Measurements from ENCODE around the gene ONECUT1. TPM values are rescaled to one million over a fixed set of nuclear protein-coding genes. Genes with fewer than 3 reads are reported as not detected.

The ONECUT1 gene
- total and polyA plus RNA-seq, 2 of the 8 experiments (the other 6 are each of a cell fraction or from before 2014, with no cell fraction given): 0.65 to 6.4 TPM

- H3K23me2 ChIP-seq (ENCODE audit: low read depth, low read length): peaks cover 9% of the 10 kb centered on the region
- 21% methylated on average over 18 of the region's 18 CpGs; no CpG with 5 or more reads in 1 of the 2 experiments for WGBS, 2 experiments (ENCODE audit: extremely low coverage in 1 of 2, insufficient coverage in 1 of 2, insufficient read length in 1 of 2, insufficient replicate concordance in 2 of 2, low coverage in 1 of 2, low lambda C conversion rate in 2 of 2, missing lambda C conversion rate in 1 of 2)
- H3K4me3 ChIP-seq (ENCODE audit: extremely low read depth in 1 of 4, insufficient read depth in 2 of 4, low read depth in 3 of 4, low read length in 4 of 4): no peak overlapping the region
- H3K27me3 ChIP-seq (replicated peaks in 1 of 4; ENCODE audit: control insufficient read depth in 3 of 4, extremely low read depth in 1 of 4, insufficient read depth in 3 of 4, low read length in 3 of 4): peaks cover 14 to 36% (median 29%) of the 10 kb centered on the region in 4 experiments
- H3K14ac ChIP-seq (ENCODE audit: insufficient read length): no peak overlapping the region
- no peak overlapping the region for H2BK5ac ChIP-seq (ENCODE audit: low read depth, low read length)
- H3K79me2 ChIP-seq (ENCODE audit: control insufficient read depth in 1 of 2, insufficient read depth in 2 of 2, low read length in 2 of 2): no peaks in the 10 kb centered on the region
- no peaks in the 10 kb centered on the region for H3K79me1 ChIP-seq (ENCODE audit: low read depth, low read length)
- H3K4me2 ChIP-seq (ENCODE audit: insufficient read depth in 1 of 2, low read depth in 2 of 2, low read length in 2 of 2): peak overlapping the region in 1 of 2 experiments; percentile 38; a peak in 1 of 4 replicates
- H4K91ac ChIP-seq (replicated peaks; ENCODE audit: insufficient read length, low read length): no peak overlapping the region
- no peaks in the 10 kb centered on the region for H3K9me3 ChIP-seq (ENCODE audit: insufficient read depth in 2 of 2, low read depth in 1 of 2, low read length in 1 of 2)
- no peak overlapping the region for H4K8ac ChIP-seq (ENCODE audit: extremely low read depth, insufficient read depth, low read length)
- DNase-seq (ENCODE audit: low read depth in 1 of 2, low spot score in 2 of 2) (peak in 1 of 2 experiments; percentile 88), FAIRE-seq (peak; percentile 97)
- no peak overlapping the region for H2BK12ac ChIP-seq (ENCODE audit: low read depth, low read length)
- peaks cover 4 to 32% (median 8%) of the 10 kb centered on the region in 4 experiments; a peak in 6 of 7 replicates for H3K4me1 ChIP-seq (replicated peaks in 1 of 4; ENCODE audit: control insufficient read depth in 3 of 4, insufficient read depth in 4 of 4, low read length in 3 of 4)
- H3K18ac ChIP-seq (ENCODE audit: extremely low read depth, low read length): no peak overlapping the region
- peak; percentile 85 to 90 for TF ChIP-seq RAD21 (IDR thresholded peaks at IDR 0.05 in 1 of 2, conservative IDR thresholded peaks at IDR 0.05 in 1 of 2; ENCODE audit: low read depth in 2 of 2, low read length in 2 of 2)
- no peak for TF ChIP-seq YY1 (IDR thresholded peaks at IDR 0.05; ENCODE audit: low read depth, low read length)
- TF ChIP-seq RNF2 (IDR thresholded peaks at IDR 0.05; ENCODE audit: borderline replicate concordance, low read depth, low read length, missing control alignments, poor library complexity, severe bottlenecking): no peak
- TF ChIP-seq, protein P1, sequence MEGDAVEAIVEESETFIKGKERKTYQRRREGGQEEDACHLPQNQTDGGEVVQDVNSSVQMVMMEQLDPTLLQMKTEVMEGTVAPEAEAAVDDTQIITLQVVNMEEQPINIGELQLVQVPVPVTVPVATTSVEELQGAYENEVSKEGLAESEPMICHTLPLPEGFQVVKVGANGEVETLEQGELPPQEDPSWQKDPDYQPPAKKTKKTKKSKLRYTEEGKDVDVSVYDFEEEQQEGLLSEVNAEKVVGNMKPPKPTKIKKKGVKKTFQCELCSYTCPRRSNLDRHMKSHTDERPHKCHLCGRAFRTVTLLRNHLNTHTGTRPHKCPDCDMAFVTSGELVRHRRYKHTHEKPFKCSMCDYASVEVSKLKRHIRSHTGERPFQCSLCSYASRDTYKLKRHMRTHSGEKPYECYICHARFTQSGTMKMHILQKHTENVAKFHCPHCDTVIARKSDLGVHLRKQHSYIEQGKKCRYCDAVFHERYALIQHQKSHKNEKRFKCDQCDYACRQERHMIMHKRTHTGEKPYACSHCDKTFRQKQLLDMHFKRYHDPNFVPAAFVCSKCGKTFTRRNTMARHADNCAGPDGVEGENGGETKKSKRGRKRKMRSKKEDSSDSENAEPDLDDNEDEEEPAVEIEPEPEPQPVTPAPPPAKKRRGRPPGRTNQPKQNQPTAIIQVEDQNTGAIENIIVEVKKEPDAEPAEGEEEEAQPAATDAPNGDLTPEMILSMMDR (IDR thresholded peaks at IDR 0.05; ENCODE audit: control extremely low read depth in 1 of 3, insufficient read depth in 1 of 3, low read depth in 1 of 3, low read length in 3 of 3): peak; percentile 73 to 88 (median 83)
- TF ChIP-seq RFX5 (IDR thresholded peaks at IDR 0.05; ENCODE audit: borderline replicate concordance, low read depth, low read length): no peak
- TF ChIP-seq, protein P2, sequence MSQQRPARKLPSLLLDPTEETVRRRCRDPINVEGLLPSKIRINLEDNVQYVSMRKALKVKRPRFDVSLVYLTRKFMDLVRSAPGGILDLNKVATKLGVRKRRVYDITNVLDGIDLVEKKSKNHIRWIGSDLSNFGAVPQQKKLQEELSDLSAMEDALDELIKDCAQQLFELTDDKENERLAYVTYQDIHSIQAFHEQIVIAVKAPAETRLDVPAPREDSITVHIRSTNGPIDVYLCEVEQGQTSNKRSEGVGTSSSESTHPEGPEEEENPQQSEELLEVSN (IDR thresholded peaks at IDR 0.05): no peak
- no peak for TF ChIP-seq RBBP5 (IDR thresholded peaks at IDR 0.05; ENCODE audit: borderline replicate concordance, low read depth, low read length)
- POLR2A ChIA-PET (ENCODE audit: partially characterized antibody): interaction anchor here (0.6 kb wide), 1 partner anchor 219 kb away, joined by 3 read pairs; no protein-coding TSS in a partner anchor
- no peak overlapping the region for H2BK15ac ChIP-seq (ENCODE audit: low read length)
- H3K9ac ChIP-seq (replicated peaks in 1 of 4; ENCODE audit: extremely low read depth in 1 of 4, low read depth in 3 of 4, low read length in 3 of 4): no peak overlapping the region
- no peak overlapping the region for H2AFZ ChIP-seq (ENCODE audit: low read length)
- no peak overlapping the region for H3K27ac ChIP-seq (ENCODE audit: low read depth, low read length)
- H3K56ac ChIP-seq (replicated peaks; ENCODE audit: insufficient read length, low read depth, low read length): no peak overlapping the region
- no peak overlapping the region for H4K5ac ChIP-seq (ENCODE audit: insufficient read length, low read depth, low read length)
- H4K20me1 ChIP-seq (replicated peaks in 1 of 2; ENCODE audit: control insufficient read depth in 1 of 2, insufficient read depth in 2 of 2, low read length in 2 of 2): peaks cover 0 to 8% of the 10 kb centered on the region in 2 experiments
- H3K23ac ChIP-seq (ENCODE audit: insufficient read length): no peak overlapping the region
- no peaks in the 10 kb centered on the region for H3K36me3 ChIP-seq (ENCODE audit: control insufficient read depth in 2 of 4, insufficient read depth in 4 of 4, low read length in 3 of 4)
- no peak overlapping the region for H2BK20ac ChIP-seq (ENCODE audit: low read length)
- no peak overlapping the region for H2BK120ac ChIP-seq (replicated peaks; ENCODE audit: low read depth, low read length)
- CTCF ChIA-PET (ENCODE audit: partially characterized antibody): interaction anchor here (0.5 to 10.9 kb wide), 22 partner anchors 8 to 796 kb away, joined by 3 to 182 read pairs (median 4); partner anchors contain the start of gene ONECUT1
- H2AK5ac ChIP-seq (ENCODE audit: low read depth, low read length): no peak overlapping the region
- no peak overlapping the region for H3K4ac ChIP-seq (replicated peaks; ENCODE audit: insufficient read length, low read depth, low read length)
Measured at GRCh38 chr15:52780172-52780980, 9.8 kb downstream of the ONECUT1 start.
